ENCODE measurements around the gene SEC16A.

- TF ChIP-seq CTCF (IDR thresholded peaks at IDR 0.05), result peak in 1 of 6 experiments; percentile 2
- no peak for TF ChIP-seq POLR2A (IDR thresholded peaks at IDR 0.05)
Observed at GRCh38 chr9:136525841-136526499, 43.1 kb upstream of the SEC16A start.

All from thyroid gland (tissue), 4 donors.